Muscle of arm (tissue), 14 donors: ENCODE data around the gene MPP1. TPM values are rescaled to one million over a fixed set of nuclear protein-coding genes. Genes with fewer than 3 reads are reported as not detected.
"Not testable (repeated sequence)": the region's sequence is repeated elsewhere in the genome, so short reads cannot be mapped to it uniquely, and the experiment has no call there.

ENCODE experiments used
- DNase-seq: peaks from one replicate; pipeline ENCODE4 v3.0.0-alpha.2; 2013
- long read RNA-seq, 11 donors: transcript quantifications; one replicate each; lab custom pipeline, GENCODE V29; 2026
- polyA plus RNA-seq, 12 donors: library from polyadenylated mRNA; unstranded; fragments of 120-200 nt; gene quantifications; one replicate each; pipeline ENCODE4 v1.2.1, GENCODE V29; 2013; ENCODE audit not compliant: insufficient read length in 12 of 12

MPP1 gene
- 10 to 100 TPM in 11 of 12 donors, not detected in 1; 13.0 to 51.0 (median 19.6) TPM for polyA plus RNA-seq
- long read RNA-seq, donor 1, partial matches to known transcripts: 0 of 6 reads
- long read RNA-seq, donor 1, other reads (novel, unspliced or antisense): 0 of 6 reads
- long read RNA-seq, donor 2, partial matches to known transcripts: 0 of 2 reads
- long read RNA-seq, donor 2, other reads (novel, unspliced or antisense): 0 of 2 reads
- long read RNA-seq, donor 3, partial matches to known transcripts: 0 of 4 reads
- long read RNA-seq, donor 3, other reads (novel, unspliced or antisense): 0 of 4 reads
- long read RNA-seq, donor 4, partial matches to known transcripts: 0 of 1 reads
- long read RNA-seq, donor 4, other reads (novel, unspliced or antisense): 0 of 1 reads
- long read RNA-seq, donor 5, partial matches to known transcripts: 0 of 4 reads
- long read RNA-seq, donor 5, other reads (novel, unspliced or antisense): 0 of 4 reads
- long read RNA-seq, donor 6, partial matches to known transcripts: 0 of 2 reads
- long read RNA-seq, donor 6, other reads (novel, unspliced or antisense): 0 of 2 reads
- long read RNA-seq, donor 7, transcript MPP1-202 (12 exons, 2,042 nt): major isoform, 7 of 8 reads
- long read RNA-seq, donor 7, partial matches to known transcripts: 0 of 8 reads
- long read RNA-seq, donor 7, other reads (novel, unspliced or antisense): 0 of 8 reads
- long read RNA-seq, donor 8, partial matches to known transcripts: 0 of 6 reads
- long read RNA-seq, donor 8, other reads (novel, unspliced or antisense): 0 of 6 reads
- long read RNA-seq, donor 9, partial matches to known transcripts: 7 of 10 reads
- long read RNA-seq, donor 9, other reads (novel, unspliced or antisense): 0 of 10 reads
- long read RNA-seq, donor 10, partial matches to known transcripts: 0 of 2 reads
- long read RNA-seq, donor 10, other reads (novel, unspliced or antisense): 0 of 2 reads
- long read RNA-seq, donor 11, transcript MPP1-202 (12 exons, 2,042 nt): major isoform, 6 of 8 reads
- long read RNA-seq, donor 11, partial matches to known transcripts: 0 of 8 reads
- long read RNA-seq, donor 11, other reads (novel, unspliced or antisense): 0 of 8 reads

GRCh38 chrX:154804957-154805695, at the start of gene MPP1:
Gene MPP1 (minus strand): TSS chrX:154805485. CDS start chrX:154805373, 112 bp downstream.
- peak; percentile 77 for DNase-seq

GRCh38 chrX:154850957-154851611, 45.8 kb upstream of the MPP1 start:
- no peak for DNase-seq

- DNase-seq: peak; percentile 6
These were observed 35.6 kb upstream of the MPP1 start for GRCh38 chrX:154840856-154841255.

GRCh38 chrX:154836163-154836562, 30.9 kb upstream of the MPP1 start:
- DNase-seq: no peak

GRCh38 chrX:154834562-154834961, 29.3 kb upstream of the MPP1 start, which contains the start of gene SMIM9:
Gene SMIM9 (minus strand): TSS chrX:154834662. CDS start chrX:154830856, 3,806 bp downstream.
- DNase-seq: no peak

- DNase-seq: no peak
These were observed 28.5 kb upstream of the MPP1 start for GRCh38 chrX:154833746-154834274.

- no peak for DNase-seq
These were observed 24.7 kb upstream of the MPP1 start for GRCh38 chrX:154829926-154830442.

- no peak for DNase-seq
These were observed 23.8 kb upstream of the MPP1 start for GRCh38 chrX:154829134-154829533.

- DNase-seq: no peak
These were observed 22.7 kb upstream of the MPP1 start for GRCh38 chrX:154828016-154828408.

GRCh38 chrX:154827194-154828015, 22.1 kb upstream of the MPP1 start:
- peak; percentile 12 for DNase-seq

- not testable (repeated sequence) for DNase-seq
These were observed 20.3 kb upstream of the MPP1 start for GRCh38 chrX:154825586-154825985.

GRCh38 chrX:154824638-154825037, 19.4 kb upstream of the MPP1 start:
- DNase-seq: no peak

- no peak for DNase-seq
These were observed 16.7 kb upstream of the MPP1 start for GRCh38 chrX:154822029-154822428.

GRCh38 chrX:154821523-154821922, 16.2 kb upstream of the MPP1 start:
- no peak for DNase-seq

GRCh38 chrX:154819771-154820341, 14.6 kb upstream of the MPP1 start:
- DNase-seq: no peak

- no peak for DNase-seq
These were observed 13.9 kb upstream of the MPP1 start for GRCh38 chrX:154818916-154819770.

- DNase-seq: not testable (repeated sequence)
These were observed 11.8 kb upstream of the MPP1 start for GRCh38 chrX:154817048-154817618.
